A673 (cell line): Measurements from ENCODE around the gene L3MBTL1.

ENCODE experiments used
- CTCF ChIP-seq: fragments of 300-800, 200-600 bp; sonication (generic); conservative IDR thresholded peaks from 2 replicates; pipeline ENCODE4 v1.5.1; 2017; ENCODE audit warnings: low read depth, mild to moderate bottlenecking, antibody characterized with exemption, low read length, moderate library complexity, mixed read lengths
- EZH2 ChIP-seq: fragments of 200-600 bp; sonication (generic); IDR thresholded peaks from 2 replicates; pipeline ENCODE4 v1.6.1; 2017; ENCODE audit warnings: borderline replicate concordance, low read depth, mild to moderate bottlenecking, mixed read lengths, antibody characterized with exemption, low read length; ENCODE audit not compliant: poor library complexity, severe bottlenecking

- TF ChIP-seq CTCF, result 0 out of 2 replicates have a peak, but pooled peaks have one; percentile 18
- TF ChIP-seq EZH2, result no peak
Observed at GRCh38 chr20:43508604-43509040, 1.1 kb downstream of the L3MBTL1 start.
